AG09309 (cell line): Measurements from ENCODE around the gene SYT8.

Experiments used
- DNase-seq: peaks from one replicate; pipeline ENCODE4 v3.0.0-alpha.2; 2010; ENCODE audit warnings: low read depth
- H3K4me3 ChIP-seq: 2 replicates; pipeline ENCODE4 v1.5.1; 2011; ENCODE audit warnings: mild to moderate bottlenecking, low read depth, low read length, moderate library complexity; ENCODE audit not compliant: control insufficient read depth
- CTCF ChIP-seq: IDR thresholded peaks from 2 replicates; pipeline ENCODE4 v1.5.1; 2011; ENCODE audit warnings: mild to moderate bottlenecking, low read depth, low read length, inconsistent platforms; ENCODE audit not compliant: insufficient read depth, control insufficient read depth; ENCODE audit errors: missing control alignments

Gene SYT8

DNA sequence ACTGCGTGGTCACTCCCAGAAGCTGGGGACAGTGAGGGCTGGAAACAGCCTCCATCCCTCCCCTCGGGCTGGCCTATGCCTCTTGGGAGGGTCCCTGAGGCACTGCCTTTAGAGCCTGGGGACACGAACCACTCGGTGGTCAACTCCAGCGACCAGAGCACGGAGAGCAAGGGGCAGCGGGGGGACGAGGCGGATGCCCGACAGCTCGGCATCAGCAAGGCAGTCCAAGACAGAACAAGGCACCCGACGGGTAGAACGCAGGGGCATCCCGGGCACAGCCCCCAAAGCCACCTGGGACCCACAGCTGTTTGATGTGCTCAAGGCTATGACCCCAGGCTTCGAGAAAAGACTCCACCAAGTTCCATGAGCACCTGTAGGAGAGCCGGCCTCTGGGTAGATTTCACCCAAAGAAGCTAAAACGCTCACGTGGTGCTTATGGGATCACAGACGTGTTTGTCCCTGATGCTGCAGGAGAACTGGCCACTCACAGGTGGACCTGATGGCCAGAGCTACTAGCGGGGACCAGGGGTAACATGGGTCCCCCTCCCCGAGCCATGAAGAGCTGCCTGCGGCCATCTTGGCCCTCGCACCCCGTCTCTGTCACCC, 17.6 kb downstream of the SYT8 start:
- TF ChIP-seq CTCF = no peak
- no peak for DNase-seq
- no peak overlapping the region for H3K4me3 ChIP-seq

- no peak for DNase-seq
- no peak within 1 kb of the TSS for H3K4me3 ChIP-seq
- TF ChIP-seq CTCF = no peak
Measured at GRCh38 chr11:1852877-1853276, 18.1 kb downstream of the SYT8 start, which contains the start of gene LSP1. LSP1 (plus strand) TSS chr11:1853084; CDS start chr11:1853145, 61 bp downstream.

DNA sequence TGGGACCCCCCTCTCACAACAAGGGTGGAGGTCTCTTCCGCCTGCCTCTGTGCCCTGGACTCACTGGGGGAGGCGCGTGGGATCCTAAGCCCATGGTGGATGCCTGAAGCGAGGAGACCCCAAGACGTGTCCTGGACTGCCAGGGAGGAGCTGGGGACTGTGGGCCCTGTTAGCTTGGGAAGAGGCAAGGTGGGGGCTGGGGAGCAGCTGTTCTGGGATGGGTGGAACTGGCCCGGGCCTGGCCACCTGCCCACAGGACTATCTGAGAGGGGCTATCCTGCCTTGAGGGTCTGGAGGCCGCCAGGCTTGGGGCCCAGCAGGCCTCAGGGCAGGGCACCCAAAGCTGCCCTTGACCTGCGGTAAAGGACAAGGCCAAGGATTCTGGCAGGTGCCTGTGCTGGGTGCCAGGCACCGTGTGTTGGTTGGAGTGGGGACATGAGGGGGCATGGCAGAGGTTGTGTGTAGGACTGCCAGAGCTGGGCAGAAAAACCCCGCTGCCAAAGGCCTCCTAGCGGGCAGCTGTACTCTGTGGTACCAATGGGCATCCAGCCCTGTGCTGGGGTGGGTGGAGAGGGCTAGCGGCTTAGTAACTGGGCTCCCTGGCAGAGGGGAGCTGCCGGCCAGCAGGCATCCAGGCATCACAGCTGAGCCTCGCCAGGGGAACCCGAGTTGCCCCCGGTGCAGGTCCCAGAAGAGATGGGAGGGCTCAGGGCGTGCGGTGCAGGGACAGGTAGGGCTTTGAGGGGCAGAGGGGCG, 18.8 kb downstream of the SYT8 start:
- no peak for TF ChIP-seq CTCF
- H3K4me3 ChIP-seq = no peak overlapping the region
- DNase-seq = no peak

DNA sequence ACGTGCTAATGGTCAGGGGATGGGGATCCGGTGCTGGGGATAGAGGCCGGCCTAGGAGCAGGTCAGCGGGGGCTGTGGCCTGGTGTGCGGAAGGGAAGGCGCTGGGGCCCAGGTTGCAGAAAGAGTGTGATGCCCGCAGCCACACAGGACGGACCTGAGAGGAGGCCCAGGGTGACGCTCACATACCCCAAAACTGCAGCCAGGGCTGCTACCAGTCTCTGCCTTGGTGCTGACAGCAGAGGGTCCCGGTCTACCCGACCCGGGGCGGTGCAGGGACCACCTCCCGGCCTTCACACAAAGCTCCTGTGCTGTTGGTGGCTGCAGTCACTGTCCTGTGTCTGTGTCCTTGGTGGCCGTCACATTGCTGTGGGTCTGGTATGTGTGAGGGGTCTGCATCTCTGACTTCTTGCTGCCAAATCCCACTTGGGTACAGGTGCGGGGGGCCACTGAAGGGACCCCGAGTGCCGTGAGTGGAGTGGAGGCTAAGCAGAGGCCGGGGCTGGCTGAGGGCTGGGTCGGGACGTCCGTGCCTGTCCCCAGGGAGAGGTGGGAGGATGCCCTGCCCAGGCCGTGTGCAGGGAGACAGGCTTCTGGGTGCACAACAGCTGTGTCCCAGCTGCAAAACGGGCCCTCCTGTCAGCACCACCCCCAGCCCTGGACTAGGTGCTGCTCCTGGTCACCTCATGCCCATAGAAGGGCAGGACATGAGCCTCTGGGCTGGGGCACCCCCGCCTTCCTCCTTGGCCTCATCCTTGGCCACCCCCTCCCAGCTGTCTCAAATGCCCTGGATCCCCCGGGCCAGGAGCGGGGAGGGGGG, 19.6 kb downstream of the SYT8 start:
- H3K4me3 ChIP-seq = no peak overlapping the region

GRCh38 chr11:1854949-1855885, 20.4 kb downstream of the SYT8 start:
- no peak for TF ChIP-seq CTCF
- no peak overlapping the region for H3K4me3 ChIP-seq
- no peak for DNase-seq

More for the DNA sequence above, 19.6 kb downstream of the SYT8 start:
- no peak for TF ChIP-seq CTCF
- no peak for DNase-seq

DNA sequence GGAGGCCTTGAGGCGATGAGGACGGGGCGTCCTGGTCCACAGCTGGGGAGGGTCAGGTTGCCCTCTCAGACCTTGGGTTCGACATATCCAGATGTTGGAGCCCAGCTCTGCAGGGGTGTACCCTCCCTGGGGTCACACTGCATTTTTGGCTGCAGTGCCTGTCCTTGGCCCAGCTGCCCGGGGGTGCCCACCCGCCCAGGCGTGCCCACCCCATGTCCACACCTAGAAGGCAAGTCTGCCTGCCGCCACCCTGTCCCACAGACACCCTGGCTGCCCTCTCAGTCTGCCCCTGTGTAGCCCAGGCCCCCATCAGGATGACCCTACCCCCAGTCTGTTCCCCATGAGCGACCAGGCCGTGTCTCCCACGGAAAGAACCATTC, 21.1 kb downstream of the SYT8 start:
- TF ChIP-seq CTCF = no peak
- DNase-seq = no peak
- no peak overlapping the region for H3K4me3 ChIP-seq
